ENCODE data around the gene GSE1.

The GSE1 gene

DNA sequence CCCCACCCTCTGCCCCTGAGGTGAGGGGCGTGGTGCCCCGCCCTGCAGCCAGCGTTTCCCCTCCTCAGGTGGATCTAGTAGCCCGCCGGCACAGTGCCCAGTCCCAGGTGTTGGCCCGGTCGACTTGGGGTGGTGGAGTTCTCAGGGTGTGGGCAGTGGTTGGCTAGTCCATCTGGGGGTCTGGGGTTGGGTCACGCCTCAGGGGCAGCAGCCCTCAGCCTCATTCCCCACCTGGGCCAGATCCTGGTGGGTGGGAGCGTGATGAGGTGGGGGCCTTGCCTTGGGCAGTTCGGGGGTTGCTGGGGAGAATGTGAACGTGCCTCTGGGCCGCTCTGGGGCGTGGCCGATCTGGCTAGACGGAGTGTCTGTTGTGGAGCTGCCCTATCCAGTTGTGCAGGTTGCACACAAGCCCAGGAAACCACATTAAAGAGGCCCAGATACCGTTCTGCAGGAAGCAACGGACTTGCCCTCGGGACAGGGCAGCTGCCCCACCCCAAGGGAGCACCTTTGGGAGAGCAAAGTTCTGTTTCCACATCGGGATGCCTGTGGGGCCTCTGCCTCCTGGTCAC, 32.0 kb downstream of the GSE1 start:
- no peak for DNase-seq (ENCODE audit: low read depth in 1 of 2, low spot score in 1 of 2)

DNA sequence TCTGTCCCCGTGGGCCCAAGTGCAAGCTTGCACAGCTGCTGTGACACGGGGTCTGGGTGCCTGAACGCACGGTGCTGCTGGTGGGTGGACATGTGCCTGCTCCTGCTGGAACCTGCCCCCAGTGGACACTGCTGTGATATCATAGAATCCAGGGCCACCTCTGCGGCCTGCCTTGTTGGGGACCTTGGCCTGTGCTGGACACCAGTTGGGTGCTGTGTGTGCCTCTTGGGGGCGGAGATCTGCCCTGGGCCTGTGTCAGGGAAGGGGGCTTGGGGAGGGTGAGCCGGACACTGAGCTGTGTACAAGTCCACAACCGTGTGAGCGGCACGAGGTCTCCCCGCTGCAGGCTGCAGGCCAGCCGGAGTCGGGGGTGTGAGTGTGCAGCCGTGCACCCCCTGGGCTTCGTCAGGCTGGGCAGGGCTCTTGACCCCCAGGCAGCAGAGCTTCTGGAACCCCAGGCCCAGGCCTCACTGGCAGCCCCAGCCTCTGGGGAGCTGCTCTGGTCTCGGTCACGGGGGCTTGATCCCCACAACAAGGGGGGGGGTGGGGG, 33.3 kb downstream of the GSE1 start:
- no peak for DNase-seq (ENCODE audit: low read depth in 1 of 2, low spot score in 1 of 2)

DNA sequence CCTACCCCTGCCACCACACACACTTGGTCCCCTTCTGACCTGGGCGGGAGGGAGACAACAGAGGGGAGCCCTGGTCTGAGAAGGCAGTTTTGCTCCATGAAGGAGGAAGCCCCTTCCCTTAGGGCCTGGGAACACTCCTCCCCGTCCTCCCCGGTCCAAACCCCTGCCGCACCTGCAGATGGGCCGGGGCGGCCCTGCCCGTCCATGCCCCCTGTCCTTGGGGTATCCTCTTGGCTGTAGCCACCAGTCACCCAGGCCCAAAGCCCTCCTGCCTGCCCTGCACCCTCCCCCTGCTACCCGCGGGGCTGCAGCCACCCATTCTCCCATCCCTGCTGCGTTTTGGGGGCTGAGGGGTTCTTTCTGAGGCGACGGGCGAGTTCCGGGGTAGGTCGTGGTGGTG, 33.9 kb downstream of the GSE1 start:
- DNase-seq (ENCODE audit: low read depth in 1 of 2, low spot score in 1 of 2), result no peak

DNA sequence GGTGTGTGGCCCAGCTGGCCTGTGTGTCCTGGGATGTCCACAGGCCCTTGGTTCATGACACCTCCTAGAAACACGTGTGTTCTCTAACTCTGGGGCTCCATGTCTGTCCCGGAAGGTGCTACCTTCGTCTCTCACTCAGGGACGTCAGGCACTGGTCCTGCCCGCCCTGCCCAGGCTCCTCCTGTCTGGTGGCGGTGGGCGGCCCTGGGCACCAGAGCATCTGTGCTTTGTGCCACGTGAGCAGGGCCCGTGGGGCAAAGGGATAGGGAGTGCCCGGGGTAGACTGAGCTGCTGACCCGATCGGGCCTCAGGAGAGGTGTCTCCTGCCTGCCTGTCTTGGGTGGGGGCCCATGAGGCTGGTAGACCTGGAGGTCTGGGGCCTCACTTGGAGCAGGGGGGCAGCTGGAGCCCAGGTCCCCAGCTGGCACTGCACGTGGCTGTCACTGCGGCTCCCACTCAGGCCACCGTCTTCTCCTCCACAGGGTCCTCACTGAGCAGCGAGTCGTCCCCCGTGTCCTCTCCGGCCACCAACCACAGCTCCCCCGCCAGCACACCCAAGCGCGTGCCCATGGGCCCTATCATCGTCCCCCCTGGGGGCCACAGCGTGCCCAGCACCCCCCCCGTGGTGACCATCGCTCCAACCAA, 35.1 kb downstream of the GSE1 start:
- no peak for DNase-seq (ENCODE audit: low read depth in 1 of 2, low spot score in 1 of 2)

DNA sequence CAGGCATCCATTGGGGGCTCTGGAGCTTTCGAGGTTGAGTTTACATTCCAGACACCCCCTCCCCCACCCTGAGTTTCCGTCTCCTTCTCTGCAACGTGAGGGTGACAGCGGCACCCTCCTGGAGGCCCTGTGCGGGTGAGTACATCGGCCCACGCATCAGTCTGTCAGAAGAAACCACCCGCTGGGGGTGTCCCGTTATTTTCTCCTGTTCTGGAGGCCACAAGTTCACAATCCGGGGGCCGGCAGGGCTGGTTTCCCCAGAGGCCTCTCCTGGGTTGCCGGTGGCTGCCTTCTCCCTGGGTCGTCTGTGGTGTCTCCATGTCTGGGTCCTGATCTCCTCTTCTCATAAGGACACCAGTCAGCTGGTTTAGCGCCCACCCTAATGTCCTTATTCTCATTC, 35.7 kb downstream of the GSE1 start:
- no peak for DNase-seq (ENCODE audit: low read depth in 1 of 2, low spot score in 1 of 2)

DNA sequence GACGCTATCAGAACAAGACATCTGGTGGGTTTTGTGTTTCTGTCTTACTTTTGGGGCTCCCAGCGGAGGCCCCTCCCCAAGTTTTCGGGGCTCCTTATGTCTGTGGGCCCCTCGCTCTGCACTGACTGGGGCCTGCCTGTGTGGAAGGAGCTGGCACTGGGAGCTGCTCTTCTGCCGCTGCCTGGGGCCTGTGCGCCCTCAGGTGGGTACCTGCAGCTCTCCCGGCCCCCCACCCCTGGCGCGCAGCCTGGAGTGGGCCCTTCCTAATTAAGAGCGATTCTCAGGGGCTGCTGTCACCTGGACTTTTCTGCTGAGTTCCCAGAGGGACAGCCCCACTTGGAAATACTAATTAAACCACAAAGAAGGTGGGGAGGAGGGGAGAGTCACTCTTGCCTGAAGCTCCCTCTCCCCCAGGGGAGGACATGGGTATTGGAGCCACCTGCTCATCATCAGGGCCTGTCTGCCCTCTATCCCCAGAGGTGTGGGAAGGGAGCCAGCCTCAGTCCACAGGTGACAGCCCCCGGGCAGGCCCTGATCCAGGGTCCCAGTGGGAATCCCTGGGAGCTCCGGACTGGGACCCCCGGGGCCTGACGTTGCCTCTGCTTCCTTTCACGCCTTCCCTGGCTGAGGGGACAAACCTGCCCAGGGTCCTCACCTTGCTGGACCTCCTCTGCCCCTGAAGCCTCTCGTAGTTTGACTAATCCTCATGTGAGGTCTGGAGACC, 36.5 kb downstream of the GSE1 start:
- DNase-seq (ENCODE audit: low read depth in 1 of 2, low spot score in 1 of 2), result no peak

DNA sequence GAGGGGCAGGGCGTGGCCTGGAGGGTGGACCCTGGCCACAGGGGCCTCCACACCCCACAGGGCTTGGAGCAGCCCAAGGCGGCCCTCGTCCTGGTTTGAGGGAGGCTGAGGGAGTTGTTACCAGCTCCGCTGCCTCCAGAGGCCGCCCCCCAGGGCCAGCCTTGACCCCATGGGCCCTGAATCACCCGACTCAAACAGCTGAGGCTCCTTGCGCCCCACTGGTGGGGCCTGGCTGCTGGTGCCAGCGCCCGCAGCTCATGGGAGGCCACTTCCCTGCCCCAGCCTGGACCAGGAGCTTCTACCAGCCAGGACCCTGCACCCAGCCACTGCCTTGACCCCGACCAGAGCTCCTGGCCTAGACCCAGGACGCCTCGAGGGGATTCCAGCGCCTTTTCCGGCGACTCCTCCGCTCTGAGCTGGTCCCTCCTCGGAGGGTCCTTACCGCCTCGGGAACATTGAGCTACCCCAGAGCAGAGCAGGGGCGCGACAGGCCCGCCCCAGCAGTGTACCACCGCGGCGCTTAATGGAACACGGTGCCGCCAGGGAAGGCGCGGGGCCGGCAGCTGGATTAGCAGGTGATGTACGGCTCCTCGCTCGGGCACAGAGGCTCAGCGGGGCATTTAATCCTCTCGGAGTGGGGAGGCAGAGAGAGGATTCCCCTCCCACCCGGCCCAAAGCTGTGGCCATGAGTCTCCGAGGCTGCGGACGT, 37.2 kb downstream of the GSE1 start:
- DNase-seq (ENCODE audit: low read depth in 1 of 2, low spot score in 1 of 2), result no peak

DNA sequence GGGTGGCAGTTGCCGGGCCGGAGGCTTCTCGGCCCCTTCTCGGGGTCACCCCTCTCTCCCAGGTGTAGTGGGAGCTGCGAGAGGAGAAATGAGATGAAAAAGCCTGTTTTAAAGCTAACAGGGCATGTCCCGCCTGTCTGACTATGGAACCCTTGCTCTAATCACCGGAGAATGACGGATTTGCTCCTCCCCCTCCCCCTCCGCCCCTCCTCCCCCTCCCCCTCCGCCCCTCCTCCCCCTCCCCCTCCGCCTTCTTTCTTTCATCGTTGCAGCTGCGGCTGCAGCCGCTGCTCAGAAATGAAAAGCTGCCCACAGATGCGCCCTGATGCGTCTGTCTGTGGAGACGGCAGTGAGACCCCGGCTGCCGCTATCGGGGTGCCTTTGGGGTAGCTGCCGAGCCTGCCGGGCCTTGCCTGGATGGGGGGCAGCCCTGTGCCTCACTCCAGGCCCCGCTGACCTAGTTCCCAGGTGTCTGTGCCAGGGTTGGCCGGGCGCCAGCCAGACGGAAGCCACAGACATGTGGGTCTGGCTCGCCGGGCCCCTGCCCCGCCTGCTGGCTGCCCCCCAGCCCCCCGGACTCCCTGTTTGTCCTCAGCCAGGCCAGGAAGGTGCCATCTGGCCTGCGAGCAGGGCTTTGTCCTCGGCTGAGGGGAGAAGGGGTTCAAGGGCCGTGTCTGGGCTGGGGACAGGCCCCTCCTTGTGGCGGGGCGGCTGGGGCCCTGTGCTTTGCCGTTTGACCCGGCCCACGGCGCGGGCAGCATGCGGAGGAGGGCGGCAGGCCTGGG, 37.9 kb downstream of the GSE1 start:
- no peak for DNase-seq (ENCODE audit: low read depth in 1 of 2, low spot score in 1 of 2)

DNA sequence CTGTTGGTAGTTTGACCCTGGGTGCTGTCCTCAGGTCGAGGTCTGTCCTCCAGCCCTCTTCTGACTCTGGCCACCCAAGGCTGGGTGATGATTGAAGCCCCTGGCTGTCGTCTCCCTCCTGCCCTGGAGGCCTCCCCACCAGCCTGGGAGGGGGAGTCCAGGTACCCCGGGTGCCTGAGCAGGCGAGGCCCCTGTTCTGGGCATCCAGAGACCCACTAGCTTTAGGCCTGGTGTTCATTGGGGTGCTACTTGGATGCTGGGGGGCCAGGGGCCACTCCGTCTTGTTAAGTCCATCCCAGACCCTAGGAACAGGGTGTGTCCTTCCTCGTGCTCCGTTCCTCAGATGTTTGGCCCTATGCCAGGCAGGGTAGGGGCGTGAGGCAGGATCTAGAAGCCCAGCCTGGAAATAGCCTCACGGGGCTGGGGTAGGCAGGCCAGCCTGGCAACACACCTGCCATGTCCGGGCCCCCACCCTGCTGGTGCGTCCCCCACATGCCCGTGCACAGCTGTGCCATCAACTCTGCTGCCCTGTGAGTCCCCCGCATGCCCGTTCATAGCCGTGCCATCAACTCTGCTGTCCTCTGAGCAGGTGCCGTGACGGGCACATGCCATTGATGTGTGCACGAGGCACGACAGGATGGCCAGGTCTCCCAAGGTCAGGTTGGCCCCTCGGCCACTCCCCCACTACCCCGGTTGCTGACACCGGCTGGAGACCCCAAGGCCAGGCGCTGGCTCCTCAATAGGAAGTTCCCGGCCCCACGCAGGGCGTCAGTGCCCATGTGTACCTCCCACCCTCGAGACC, 38.7 kb downstream of the GSE1 start:
- DNase-seq (ENCODE audit: low read depth in 1 of 2, low spot score in 1 of 2), result no peak

DNA sequence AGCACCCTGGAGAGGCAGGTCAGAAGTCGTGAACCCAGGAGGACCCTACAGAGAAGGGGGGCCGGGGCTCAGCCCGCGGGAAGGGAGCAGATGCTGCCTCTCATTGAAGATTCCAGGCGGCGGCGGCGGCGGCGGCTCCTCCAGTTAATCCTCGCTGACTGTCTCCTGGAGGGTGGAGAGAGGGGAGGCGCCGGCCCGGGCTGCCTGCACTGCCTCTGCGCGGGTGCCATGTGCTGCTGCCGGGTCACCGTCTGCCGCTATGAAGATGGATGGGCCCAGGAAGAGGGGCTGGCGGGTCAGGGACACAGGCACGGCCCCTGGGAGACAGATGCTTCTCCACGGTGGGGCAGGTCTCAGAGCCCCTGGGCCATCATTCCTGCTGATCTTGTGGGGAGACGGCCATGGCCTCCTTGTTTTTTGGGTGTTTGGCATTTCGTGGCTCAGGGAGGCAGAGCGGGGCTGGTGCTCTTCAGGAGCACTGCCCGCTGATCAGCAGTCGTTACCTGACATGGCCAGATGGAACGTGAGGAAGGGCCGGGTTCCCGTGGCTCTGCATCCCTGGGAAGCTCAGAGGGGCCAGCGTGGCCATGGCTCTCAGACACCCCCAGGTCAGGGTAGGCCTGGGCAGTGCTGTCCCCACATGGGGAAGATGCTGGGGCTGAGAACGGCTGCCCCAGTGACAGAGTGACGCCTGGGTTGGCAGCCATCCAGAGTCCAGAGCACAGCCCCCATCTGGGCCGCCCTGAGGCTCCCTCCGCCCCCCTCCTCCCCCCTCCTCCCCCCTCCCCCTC, 39.5 kb downstream of the GSE1 start:
- DNase-seq (ENCODE audit: low read depth in 1 of 2, low spot score in 1 of 2), result no peak

DNA sequence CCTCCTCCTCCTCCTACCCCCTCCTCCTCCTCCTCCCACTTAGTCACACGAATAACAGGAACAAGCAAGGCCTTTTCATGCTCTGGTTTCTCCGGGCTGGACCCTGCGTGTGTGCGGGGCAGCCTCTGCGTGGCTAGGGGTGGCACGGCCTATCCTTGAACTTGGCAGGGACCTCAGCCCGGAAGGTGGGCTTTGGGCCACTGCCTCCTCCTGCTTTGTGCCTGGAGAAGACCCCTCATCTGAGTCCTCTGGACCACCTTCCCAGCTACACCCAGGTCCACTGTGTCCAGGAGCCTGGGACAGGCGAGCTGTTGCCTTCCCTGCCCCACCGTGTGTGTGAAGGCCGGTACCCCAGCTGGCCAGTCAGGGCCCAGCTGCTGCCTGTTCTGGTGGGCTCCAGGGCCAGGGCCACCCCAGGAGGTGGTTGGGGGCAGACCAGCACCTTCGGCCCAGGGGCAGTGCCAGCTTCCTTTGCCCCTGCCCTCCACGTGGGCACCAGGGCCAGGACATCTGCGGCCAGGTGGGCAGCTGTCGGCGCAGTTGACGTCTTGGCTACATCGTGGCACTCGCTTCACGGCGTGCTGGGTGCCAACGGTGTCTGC, 40.3 kb downstream of the GSE1 start:
- no peak for DNase-seq (ENCODE audit: low read depth in 1 of 2, low spot score in 1 of 2)

DNA sequence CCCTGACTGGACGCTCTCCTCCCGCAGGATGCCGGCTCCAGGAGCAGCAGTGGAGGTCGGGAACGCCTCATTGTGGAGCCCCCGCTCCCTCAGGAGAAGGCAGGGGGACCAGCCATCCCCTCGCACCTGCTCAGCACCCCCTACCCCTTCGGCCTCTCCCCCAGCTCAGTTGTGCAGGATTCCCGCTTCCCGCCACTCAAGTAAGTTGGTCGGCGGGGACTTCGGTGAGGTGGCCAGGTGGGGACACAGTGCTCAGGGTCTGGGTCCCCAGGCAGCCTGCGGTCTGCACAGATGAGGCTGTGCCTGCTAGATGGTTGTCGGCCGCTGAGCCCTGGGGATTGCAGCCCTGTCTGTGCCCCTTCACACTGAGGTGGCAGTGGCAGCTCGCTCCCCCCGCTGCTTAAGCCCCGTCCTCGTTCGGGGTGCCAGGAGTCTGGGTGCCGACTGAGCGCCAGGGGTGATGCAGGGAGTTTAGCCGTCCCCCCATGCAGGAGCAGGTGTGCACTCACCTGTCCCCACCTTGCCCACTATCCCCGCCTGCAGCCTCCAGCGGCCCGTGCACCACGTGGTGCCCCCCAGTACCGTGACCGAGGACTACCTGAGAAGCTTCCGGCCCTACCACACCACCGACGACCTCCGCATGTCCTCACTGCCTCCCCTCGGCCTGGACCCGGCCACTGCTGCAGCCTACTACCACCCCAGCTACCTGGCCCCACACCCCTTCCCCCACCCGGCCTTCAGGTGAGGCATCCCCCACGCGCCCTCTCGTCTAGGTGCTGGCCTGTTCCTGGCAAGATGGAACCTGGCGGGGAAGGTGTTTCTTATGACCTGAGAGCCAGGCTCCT, 41.4 kb downstream of the GSE1 start:
- DNase-seq (ENCODE audit: low read depth in 1 of 2, low spot score in 1 of 2), result no peak

DNA sequence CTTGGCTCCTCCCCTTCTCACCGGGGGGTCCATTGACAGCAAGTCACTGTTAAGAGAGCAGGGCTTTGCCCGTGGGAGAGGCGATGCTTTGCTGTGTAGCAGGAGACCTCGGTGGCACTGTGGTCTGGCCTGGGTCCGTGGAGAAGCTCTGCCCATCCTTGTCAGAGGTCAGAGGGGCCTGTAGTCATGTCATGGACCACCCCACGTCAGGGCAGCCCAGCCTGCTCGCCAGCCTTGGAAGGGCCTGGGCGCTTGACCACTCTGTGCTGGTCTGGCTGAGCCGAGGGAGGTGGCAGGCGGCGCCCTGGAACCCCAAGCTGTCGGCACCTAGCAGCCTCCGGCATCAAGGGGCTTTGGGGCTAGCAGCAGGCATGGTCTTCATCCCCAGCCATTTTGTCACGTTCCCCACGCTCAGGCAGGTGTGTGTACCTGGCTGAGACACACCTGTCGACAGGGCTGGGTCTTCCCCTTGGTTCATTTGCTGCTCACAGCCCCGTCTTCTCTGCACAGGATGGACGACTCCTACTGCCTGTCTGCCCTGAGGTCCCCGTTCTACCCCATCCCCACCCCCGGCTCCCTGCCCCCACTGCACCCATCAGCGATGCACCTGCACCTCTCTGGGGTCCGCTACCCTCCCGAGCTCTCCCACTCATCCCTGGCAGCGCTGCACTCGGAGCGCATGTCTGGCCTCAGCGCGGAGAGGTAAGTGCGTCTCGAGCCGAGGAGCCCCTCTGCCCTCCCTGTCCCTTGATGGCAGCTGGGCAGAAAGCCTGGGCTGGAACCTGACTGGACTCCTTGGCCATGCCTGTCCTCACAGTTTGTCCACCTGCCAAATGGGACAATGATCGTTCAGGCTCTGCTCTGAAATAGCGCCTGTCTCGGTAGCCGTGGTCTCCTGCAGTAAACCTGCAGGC, 42.4 kb downstream of the GSE1 start:
- DNase-seq (ENCODE audit: low read depth in 1 of 2, low spot score in 1 of 2), result no peak

DNA sequence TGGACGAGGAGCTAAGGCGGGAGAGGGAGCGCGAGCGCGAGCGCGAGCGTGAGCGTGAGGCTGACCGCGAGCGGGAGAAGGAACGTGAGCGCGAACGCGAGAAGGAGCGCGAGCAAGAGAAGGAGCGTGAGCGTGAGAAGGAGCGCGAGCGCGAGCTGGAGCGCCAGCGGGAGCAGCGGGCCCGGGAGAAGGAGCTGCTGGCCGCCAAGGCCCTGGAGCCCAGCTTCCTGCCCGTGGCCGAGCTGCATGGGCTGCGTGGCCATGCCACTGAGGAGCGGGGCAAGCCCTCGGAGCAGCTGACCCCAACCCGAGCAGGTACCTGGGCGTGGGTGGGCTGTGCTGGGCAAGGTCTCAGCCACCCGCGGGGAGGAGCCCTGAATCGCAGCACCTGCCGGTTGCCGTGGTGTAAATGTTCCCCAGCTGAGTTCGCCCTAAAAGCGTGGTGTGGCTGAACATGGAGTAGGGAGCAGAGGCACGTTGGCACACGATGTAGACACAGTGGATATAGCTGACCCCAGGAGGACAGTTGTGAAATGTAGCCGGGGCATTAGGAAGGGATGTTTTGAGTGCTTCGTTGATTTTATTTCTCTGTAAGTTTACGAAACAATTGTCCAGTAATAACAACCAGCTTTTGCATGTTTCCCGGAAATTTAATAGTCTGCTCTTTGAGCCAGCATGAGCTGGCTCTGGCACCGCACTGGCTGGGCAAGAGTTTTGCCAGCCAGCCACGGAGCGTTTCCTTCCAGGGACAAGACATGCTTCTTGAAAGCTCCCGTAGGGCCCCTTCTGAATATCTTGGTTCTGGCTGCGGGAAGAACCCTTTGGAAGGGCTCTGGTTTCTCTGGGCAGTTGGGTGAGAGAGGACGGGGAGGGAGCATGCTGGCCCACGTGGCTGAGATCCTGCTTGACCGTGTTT, 43.5 kb downstream of the GSE1 start:
- DNase-seq (ENCODE audit: low read depth in 1 of 2, low spot score in 1 of 2), result no peak

DNA sequence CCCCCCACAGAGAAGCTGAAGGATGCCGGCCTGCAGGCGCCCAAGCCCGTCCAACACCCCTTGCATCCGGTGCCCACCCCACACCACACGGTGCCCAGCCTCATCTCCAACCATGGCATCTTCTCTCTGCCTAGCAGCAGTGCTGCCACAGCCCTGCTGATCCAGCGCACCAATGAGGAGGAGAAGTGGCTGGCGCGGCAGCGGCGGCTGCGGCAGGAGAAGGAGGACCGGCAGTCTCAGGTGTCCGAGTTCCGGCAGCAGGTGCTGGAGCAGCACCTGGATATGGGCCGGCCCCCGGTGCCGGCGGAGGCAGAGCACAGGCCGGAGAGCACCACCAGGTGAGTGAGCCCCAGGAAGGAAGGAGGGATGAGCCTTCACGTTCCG, 44.1 kb downstream of the GSE1 start:
- no peak for DNase-seq (ENCODE audit: low read depth in 1 of 2, low spot score in 1 of 2)

DNA sequence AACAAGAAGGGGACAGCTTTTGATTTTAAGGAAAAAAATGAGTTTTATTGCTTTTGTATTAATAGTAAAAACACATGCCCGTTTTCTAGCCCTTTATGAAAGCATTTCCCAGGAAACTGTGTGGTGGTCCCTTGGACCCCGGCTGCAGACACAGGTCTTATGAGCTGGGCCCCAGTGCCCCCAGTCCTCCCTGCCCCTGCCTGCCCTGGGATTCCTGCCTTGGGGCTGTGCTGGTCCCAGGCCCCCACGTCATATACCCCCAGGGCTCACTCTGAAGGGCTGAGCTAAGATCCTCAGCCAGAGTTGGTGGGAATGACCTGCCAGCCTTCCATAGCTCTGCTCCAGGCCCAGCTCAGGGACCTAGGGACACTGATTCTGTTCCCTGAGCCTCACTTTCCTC, 44.9 kb downstream of the GSE1 start:
- DNase-seq (ENCODE audit: low read depth in 1 of 2, low spot score in 1 of 2), result no peak

Data from activated CD4-positive, alpha-beta T cell treated with anti-CD3 and anti-CD28 coated beads, Interleukin-2, amount 50 U/mL, for 24 hours (primary cell).